Gastroesophageal sphincter (tissue), 3 donors: Measurements from ENCODE around the gene NDUFAF5.

ENCODE experiments used
- CTCF ChIP-seq, 4 experiments: fragments of 200-600 bp in 2 of 4; fragments of 450-650 bp in 2 of 4; sonication (generic) in 1 of 4; IDR thresholded peaks; one replicate each; pipeline ENCODE4 v1.5.1; 2017 to 2019; ENCODE audit warnings: antibody characterized with exemption in 4 of 4, mild to moderate bottlenecking in 2 of 4, moderate library complexity in 2 of 4
- POLR2AphosphoS5 ChIP-seq: sonication (generic); formaldehyde crosslinking; IDR thresholded peaks from one replicate; pipeline ENCODE4 v1.6.1; 2017; ENCODE audit warnings: antibody characterized with exemption

- TF ChIP-seq POLR2AphosphoS5 (no peak), CTCF (IDR thresholded peaks at IDR 0.05) (no peak)
Measured at GRCh38 chr20:13855613-13856012, 70.8 kb downstream of the NDUFAF5 start.
